ENCODE results near the gene DCHS2.

The DCHS2 gene

DNA sequence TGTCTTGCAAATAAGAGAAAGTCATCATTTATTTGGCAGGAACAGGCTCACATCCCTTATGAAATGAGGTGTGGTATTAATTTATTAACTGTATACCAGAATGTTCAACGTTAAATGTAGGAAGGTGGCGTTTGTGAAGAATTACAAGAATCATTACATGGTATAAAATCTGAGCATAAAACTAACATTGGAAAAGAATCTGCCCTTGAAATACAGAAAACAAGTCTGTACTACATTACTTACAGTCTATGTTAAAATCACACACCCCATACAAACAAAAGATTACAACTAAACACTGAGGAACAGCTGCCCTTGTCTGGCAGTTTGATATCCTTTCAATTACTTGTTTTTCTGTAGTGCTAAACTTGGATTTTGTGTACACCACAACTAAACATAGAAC is 131.1 kb downstream of the DCHS2 start:
- no peak overlapping the region for H3K4me3 ChIP-seq (ENCODE audit: low read depth, low read length)
- CTCF ChIA-PET: no interaction called here
- TF ChIP-seq, protein P1, sequence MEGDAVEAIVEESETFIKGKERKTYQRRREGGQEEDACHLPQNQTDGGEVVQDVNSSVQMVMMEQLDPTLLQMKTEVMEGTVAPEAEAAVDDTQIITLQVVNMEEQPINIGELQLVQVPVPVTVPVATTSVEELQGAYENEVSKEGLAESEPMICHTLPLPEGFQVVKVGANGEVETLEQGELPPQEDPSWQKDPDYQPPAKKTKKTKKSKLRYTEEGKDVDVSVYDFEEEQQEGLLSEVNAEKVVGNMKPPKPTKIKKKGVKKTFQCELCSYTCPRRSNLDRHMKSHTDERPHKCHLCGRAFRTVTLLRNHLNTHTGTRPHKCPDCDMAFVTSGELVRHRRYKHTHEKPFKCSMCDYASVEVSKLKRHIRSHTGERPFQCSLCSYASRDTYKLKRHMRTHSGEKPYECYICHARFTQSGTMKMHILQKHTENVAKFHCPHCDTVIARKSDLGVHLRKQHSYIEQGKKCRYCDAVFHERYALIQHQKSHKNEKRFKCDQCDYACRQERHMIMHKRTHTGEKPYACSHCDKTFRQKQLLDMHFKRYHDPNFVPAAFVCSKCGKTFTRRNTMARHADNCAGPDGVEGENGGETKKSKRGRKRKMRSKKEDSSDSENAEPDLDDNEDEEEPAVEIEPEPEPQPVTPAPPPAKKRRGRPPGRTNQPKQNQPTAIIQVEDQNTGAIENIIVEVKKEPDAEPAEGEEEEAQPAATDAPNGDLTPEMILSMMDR (IDR thresholded peaks at IDR 0.05; ENCODE audit: insufficient read depth, low read length, missing control alignments): no peak
- POLR2A ChIA-PET: no interaction called here
- DNase-seq (ENCODE audit: low read depth, low spot score): no peak

- TF ChIP-seq, protein P1 (IDR thresholded peaks at IDR 0.05; ENCODE audit: insufficient read depth, low read length, missing control alignments): no peak
- POLR2A ChIA-PET: no interaction called here
- CTCF ChIA-PET: no interaction called here
- H3K4me3 ChIP-seq (ENCODE audit: low read depth, low read length): no peak overlapping the region
- no peak for DNase-seq (ENCODE audit: low read depth, low spot score)
These were observed 136.7 kb downstream of the DCHS2 start for GRCh38 chr4:154354883-154355282.

DNA sequence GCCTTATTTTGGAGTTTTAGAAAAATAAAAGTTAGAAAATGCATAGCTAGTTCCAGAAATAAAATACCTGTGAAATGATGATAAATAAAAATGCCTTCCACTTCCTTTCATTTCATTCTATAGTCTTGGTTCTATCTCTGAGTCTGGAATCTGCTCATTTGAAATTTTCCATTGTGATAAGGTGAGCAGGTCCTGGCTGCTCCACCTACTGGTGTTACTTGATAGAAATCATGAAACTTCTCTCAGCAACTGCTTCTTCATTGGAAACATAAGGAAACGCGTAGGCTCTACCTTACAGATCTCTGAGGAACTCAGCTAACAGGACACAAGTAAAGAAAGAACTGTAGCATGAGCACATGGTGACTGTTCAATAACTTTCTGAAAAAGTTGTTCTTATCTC is 141.8 kb downstream of the DCHS2 start:
- no peak for DNase-seq (ENCODE audit: low read depth, low spot score)
- TF ChIP-seq, protein P1 (IDR thresholded peaks at IDR 0.05; ENCODE audit: insufficient read depth, low read length, missing control alignments): peak; percentile 14
- ChIA-PET CTCF (interaction anchor here (1.0 kb wide), 1 partner anchor 554 kb away, joined by 3 read pairs; no protein-coding TSS in a partner anchor), POLR2A (no interaction called here)
- H3K4me3 ChIP-seq (ENCODE audit: low read depth, low read length): no peak overlapping the region

DNA sequence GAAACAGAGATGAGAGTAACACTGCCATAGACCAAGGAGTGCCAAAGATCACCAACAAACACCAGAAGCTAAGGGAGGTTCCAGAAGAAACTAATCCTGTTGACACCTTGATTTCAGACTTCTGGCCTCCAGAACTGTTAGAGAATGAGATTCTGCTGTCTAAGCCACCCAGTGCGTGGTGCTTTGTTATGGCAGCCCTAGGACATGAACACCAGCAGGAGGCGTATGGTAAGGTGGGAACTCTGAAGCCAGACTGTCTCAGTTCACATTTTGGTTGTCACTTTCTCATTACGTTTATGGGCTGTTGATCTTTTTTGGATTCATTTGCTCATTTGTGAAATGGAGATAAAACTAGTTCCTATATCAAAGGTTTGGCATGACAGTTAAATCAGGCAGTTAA is 142.9 kb downstream of the DCHS2 start:
- TF ChIP-seq, protein P1 (IDR thresholded peaks at IDR 0.05; ENCODE audit: insufficient read depth, low read length, missing control alignments): no peak
- DNase-seq (ENCODE audit: low read depth, low spot score): no peak
- H3K4me3 ChIP-seq (ENCODE audit: low read depth, low read length): no peak overlapping the region
- CTCF ChIA-PET: interaction anchor here (1.0 kb wide), 1 partner anchor 553 kb away, joined by 3 read pairs; no protein-coding TSS in a partner anchor
- POLR2A ChIA-PET: no interaction called here

DNA sequence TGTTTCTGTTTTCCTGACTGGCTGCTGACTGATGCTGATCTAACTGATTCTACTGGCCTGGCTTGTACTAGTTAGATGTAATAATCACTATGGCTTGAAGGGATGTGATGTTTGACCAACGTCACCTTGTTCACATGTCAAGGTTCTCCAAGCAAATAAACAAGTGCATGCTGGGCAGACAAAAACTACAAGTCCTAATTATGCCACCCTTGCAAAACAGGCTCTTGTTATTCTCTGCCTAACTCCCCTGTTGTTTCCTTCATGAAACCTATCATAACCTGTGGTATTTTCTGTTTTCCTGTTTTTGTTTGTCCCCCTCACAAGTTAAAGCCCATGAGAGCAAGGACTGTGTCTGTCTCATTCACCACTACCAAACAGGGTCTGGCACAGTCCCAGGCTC is 146.2 kb downstream of the DCHS2 start:
- no peak overlapping the region for H3K4me3 ChIP-seq (ENCODE audit: low read depth, low read length)
- DNase-seq (ENCODE audit: low read depth, low spot score): no peak
- ChIA-PET POLR2A (no interaction called here), CTCF (no interaction called here)
- TF ChIP-seq, protein P1 (IDR thresholded peaks at IDR 0.05; ENCODE audit: insufficient read depth, low read length, missing control alignments): no peak

GRCh38 chr4:154344686-154345085 is 146.9 kb downstream of the DCHS2 start:
- POLR2A ChIA-PET: no interaction called here
- CTCF ChIA-PET: no interaction called here
- no peak overlapping the region for H3K4me3 ChIP-seq (ENCODE audit: low read depth, low read length)
- TF ChIP-seq, protein P1 (IDR thresholded peaks at IDR 0.05; ENCODE audit: insufficient read depth, low read length, missing control alignments): no peak
- DNase-seq (ENCODE audit: low read depth, low spot score): no peak
